K562 (cell line): ENCODE measurements around the gene PDZD8. TPM values are rescaled to one million over a fixed set of nuclear protein-coding genes. Genes with fewer than 3 reads are reported as not detected.

ENCODE experiments used
- ATAC-seq: fragments of 200-7000 bp; cut with Tn5 transposase; 3 replicates; pipeline ENCODE4 v1.9.1; 2020; ENCODE audit warnings: moderate library complexity
- BruUV-seq: library from RNA; stranded (reverse); fragments of 400-500 nt; replicated peaks from 2 replicates; lab custom pipeline; 2021; lab: Mats Ljungman, UMichigan
- CTCF ChIA-PET: fragments of 300-600 bp; formaldehyde crosslinking; extraction: SDS; loops from one replicate; lab custom pipeline; 2021; ENCODE audit warnings: low intra/inter-chr PET ratio; lab: Yijun Ruan, JAX
- POLR2A ChIA-PET: fragments of 300-600, 350-650 bp; sonication (Branson Sonifier 250); formaldehyde crosslinking; extraction: SDS; loops from one replicate; lab custom pipeline; 2021; ENCODE audit warnings: antibody characterized with exemption, inconsistent platforms; lab: Yijun Ruan, JAX
- DNase-seq, 4 experiments: peaks; one replicate each; pipeline versions ENCODE4 v3.0.0 to v3.0.0-alpha.2; 2011 to 2018; ENCODE audit warnings: low spot score in 3 of 4, mixed read lengths in 3 of 4; ENCODE audit errors: extremely low read depth in 1 of 4
- FAIRE-seq: peaks from 2 replicates; lab custom pipeline; 2011; peaks lifted over from hg19 to GRCh38; lab: Jason Lieb, UNC
- H2AFZ ChIP-seq: 2 replicates; pipeline ENCODE4 v1.6.0; 2011; ENCODE audit warnings: low read depth, low read length, control low read depth, inconsistent platforms
- H3K27ac ChIP-seq: fragments of 200-600 bp; 3 replicates; pipeline ENCODE4 v1.8.0; 2011; ENCODE audit warnings: low read depth, mild to moderate bottlenecking, control low read depth, inconsistent platforms, low read length, moderate library complexity, mixed read lengths; ENCODE audit errors: extremely low read depth
- H3K27me3 ChIP-seq, 2 experiments: fragments of 300-600 bp in 1 of 2; 2 replicates in 1 of 2; 3 replicates in 1 of 2; pipeline versions ENCODE4 v1.6.0 to v1.8.0; 2011; ENCODE audit warnings: inconsistent platforms in 2 of 2, low read length in 2 of 2, mild to moderate bottlenecking in 1 of 2, mixed read lengths in 1 of 2, moderate library complexity in 1 of 2; ENCODE audit not compliant: control insufficient read depth in 2 of 2, insufficient read depth in 2 of 2
- H3K36me3 ChIP-seq: fragments of 300-600 bp; 3 replicates; pipeline ENCODE4 v1.8.0; 2011; ENCODE audit warnings: mild to moderate bottlenecking, low read length, inconsistent platforms; ENCODE audit not compliant: control insufficient read depth, insufficient read depth
- H3K4me1 ChIP-seq, 2 experiments: fragments of 200-600 bp in 1 of 2; replicated peaks in 1 of 2; 2 replicates in 1 of 2; 3 replicates in 1 of 2; pipeline versions ENCODE4 v1.5.1 to v1.8.0; 2011; ENCODE audit warnings: inconsistent platforms in 2 of 2, low read length in 2 of 2, mild to moderate bottlenecking in 1 of 2, mixed read lengths in 1 of 2, moderate library complexity in 1 of 2; ENCODE audit not compliant: control insufficient read depth in 2 of 2, insufficient read depth in 2 of 2
- H3K4me2 ChIP-seq: 2 replicates; pipeline ENCODE4 v1.6.1; 2011; ENCODE audit warnings: low read length, control low read depth, inconsistent platforms, mixed read lengths; ENCODE audit not compliant: insufficient read depth
- H3K4me3 ChIP-seq: fragments of 200-600 bp; sonication (generic), shearing (Covaris generic); 2 replicates; pipeline ENCODE4 v1.5.1; 2016; ENCODE audit warnings: control low read depth, inconsistent platforms
- H3K79me2 ChIP-seq: fragments of 200-600 bp; 3 replicates; pipeline ENCODE4 v1.8.0; 2011; ENCODE audit warnings: low read length, inconsistent platforms; ENCODE audit not compliant: control insufficient read depth, insufficient read depth
- H3K9ac ChIP-seq, 2 experiments: 2 replicates each; pipeline versions ENCODE4 v1.6.0 to v1.6.1; 2011; ENCODE audit warnings: low read depth in 2 of 2, low read length in 2 of 2, control low read depth in 1 of 2, inconsistent platforms in 1 of 2, mild to moderate bottlenecking in 1 of 2, mixed read lengths in 1 of 2; ENCODE audit not compliant: insufficient read depth in 1 of 2
- H3K9me1 ChIP-seq: one replicate; pipeline ENCODE4 v1.6.0; 2011; ENCODE audit warnings: inconsistent platforms, mild to moderate bottlenecking, low read length, moderate library complexity; ENCODE audit not compliant: control insufficient read depth, insufficient read depth
- H3K9me3 ChIP-seq: replicated peaks from 2 replicates; pipeline ENCODE4 v1.5.1; 2011; ENCODE audit warnings: low read depth, low read length, inconsistent platforms; ENCODE audit not compliant: control insufficient read depth, insufficient read depth
- H4K20me1 ChIP-seq: replicated peaks from 2 replicates; pipeline ENCODE4 v1.6.1; 2011; ENCODE audit warnings: low read length, inconsistent platforms, mixed read lengths; ENCODE audit not compliant: control insufficient read depth, insufficient read depth
- CBFA2T2 ChIP-seq: fragments of 450-650 bp; conservative IDR thresholded peaks from 2 replicates; pipeline ENCODE4 v1.6.1; 2017; ENCODE audit warnings: mild to moderate bottlenecking
- KAT2B ChIP-seq: IDR thresholded peaks from one replicate; pipeline ENCODE4 v1.6.1; 2012; ENCODE audit warnings: low read depth, mild to moderate bottlenecking, control low read depth, inconsistent platforms, low read length, moderate library complexity
- MTA1 ChIP-seq: fragments of 450-650 bp; IDR thresholded peaks from 2 replicates; pipeline ENCODE4 v1.6.1; 2017; ENCODE audit warnings: borderline replicate concordance
- SIRT6 ChIP-seq: IDR thresholded peaks from one replicate; pipeline ENCODE4 v1.6.1; 2012; ENCODE audit warnings: low read depth, mild to moderate bottlenecking, control low read depth, inconsistent platforms, low read length, moderate library complexity
- SMARCB1 ChIP-seq: IDR thresholded peaks from 2 replicates; pipeline ENCODE4 v1.6.1; 2011; ENCODE audit warnings: improper control_type of control experiment, low read depth; ENCODE audit not compliant: insufficient read length
- ZNF785 ChIP-seq: fragments of 250-450 bp; sonication (Bioruptor Pico); IDR thresholded peaks from 2 replicates; pipeline ENCODE4 v1.4.0; 2020; ENCODE audit warnings: mild to moderate bottlenecking
- WGBS: fragments of 100-300 bp; shearing (Covaris generic); methylation state at CpG from one replicate; pipeline ENCODE4 v1.1.6; 2016; ENCODE audit warnings: low coverage, mixed read lengths; ENCODE audit not compliant: insufficient coverage; ENCODE audit errors: missing lambda C conversion rate; 5-methylcytosine and 5-hydroxymethylcytosine counted together
- in situ Hi-C: fragments of 300-500 bp; cut with MboI; formaldehyde crosslinking; loops from 4 replicates; pipeline ENCODE4 v1.15.0; 2018; ENCODE audit warnings: inconsistent platforms, mixed read lengths
- intact Hi-C: fragments of 100-400 bp; cut with micrococcal nuclease; formaldehyde crosslinking; loops from 2 replicates; pipeline ENCODE4 v1.14.2; 2022
- polyA plus RNA-seq, 8 experiments: library from polyadenylated mRNA; depleted of rRNA in 4 of 8; stranded (reverse) in 5 of 8; unstranded in 3 of 8; fragments of >200 nt; fragmentation: Nextera tagmentation in 2 of 8; fragmentation: Illumina TruSeq in 1 of 8; extraction: Ambion mirVana in 2 of 8; extraction: Trizol in 1 of 8; gene quantifications; 2 replicates each; pipeline versions ENCODE4 v1.2.1 to v1.2.3, GENCODE V29; 2011 to 2014; ENCODE audit warnings: inconsistent platforms in 1 of 8, missing spikeins in 1 of 8
- total RNA-seq, 7 experiments: library from RNA; depleted of rRNA in 6 of 7; stranded (reverse); fragments of >200 nt in 6 of 7; fragmentation: Illumina TruSeq in 2 of 7; extraction: Trizol in 2 of 7; gene quantifications; 2 replicates each; pipeline versions ENCODE4 v1.2.1 to v1.2.3, GENCODE V29; 2011 to 2021; ENCODE audit warnings: low replicate concordance in 1 of 7
- TF ChIP-seq, protein P1 (sequence below): sonication (generic); formaldehyde crosslinking; IDR thresholded peaks from 2 replicates; pipeline ENCODE4 v1.8.1; 2023; ENCODE audit warnings: missing genetic modification reagents, mild to moderate bottlenecking, borderline replicate concordance
- TF ChIP-seq, protein P2 (sequence below): fragments of 450-650 bp; IDR thresholded peaks from 2 replicates; pipeline ENCODE4 v1.6.1; 2018; ENCODE audit not compliant: partially characterized antibody

PDZD8 gene
- total and polyA plus RNA-seq, 9 of the 15 experiments (the other 6 are each of a cell fraction or from before 2014, with no cell fraction given) = 5.5 to 53.4 (median 36.8) TPM

DNA sequence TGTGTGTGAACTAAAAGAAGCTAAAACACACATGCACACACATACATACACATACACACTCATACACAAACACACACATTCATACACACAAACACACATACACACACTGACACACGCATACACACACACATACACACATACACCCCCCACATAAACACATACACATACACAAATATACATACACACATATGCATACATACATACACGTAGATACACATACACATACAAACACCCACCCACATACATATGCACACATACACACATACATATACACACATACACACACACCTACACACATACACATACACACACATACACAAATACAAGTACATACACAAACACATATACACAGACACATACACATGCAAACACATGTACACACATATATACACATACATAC, 106.3 kb downstream of the PDZD8 start:
- no peaks in the 10 kb centered on the region for H4K20me1 ChIP-seq
- no peaks in the 10 kb centered on the region for H3K9me1 ChIP-seq
- H3K9me3 ChIP-seq = no peaks in the 10 kb centered on the region
- H3K4me3 ChIP-seq = no peak overlapping the region
- WGBS = 69% methylated on average over 2 of the region's 2 CpGs
- FAIRE-seq = no peak
- intact Hi-C loops = no loop called here
- H3K27ac ChIP-seq = no peak overlapping the region
- in situ Hi-C loops = no loop called here
- H3K9ac ChIP-seq = no peak overlapping the region
- TF ChIP-seq ZNF785 (CRISPR knock-in tag) (no peak), CBFA2T2 (no peak)
- no peak for DNase-seq
- BruUV-seq = no TSS peak
- H3K36me3 ChIP-seq = no peaks in the 10 kb centered on the region
- no peaks in the 10 kb centered on the region for H3K27me3 ChIP-seq
- H3K79me2 ChIP-seq = no peaks in the 10 kb centered on the region
- ChIA-PET CTCF (no interaction called here), POLR2A (no interaction called here)
- no peak overlapping the region for H3K4me2 ChIP-seq
- no peak for ATAC-seq
- no peak overlapping the region for H2AFZ ChIP-seq
- H3K4me1 ChIP-seq = peaks cover 5 to 32% of the 10 kb centered on the region in 2 experiments; a peak in 4 of 5 replicates

DNA sequence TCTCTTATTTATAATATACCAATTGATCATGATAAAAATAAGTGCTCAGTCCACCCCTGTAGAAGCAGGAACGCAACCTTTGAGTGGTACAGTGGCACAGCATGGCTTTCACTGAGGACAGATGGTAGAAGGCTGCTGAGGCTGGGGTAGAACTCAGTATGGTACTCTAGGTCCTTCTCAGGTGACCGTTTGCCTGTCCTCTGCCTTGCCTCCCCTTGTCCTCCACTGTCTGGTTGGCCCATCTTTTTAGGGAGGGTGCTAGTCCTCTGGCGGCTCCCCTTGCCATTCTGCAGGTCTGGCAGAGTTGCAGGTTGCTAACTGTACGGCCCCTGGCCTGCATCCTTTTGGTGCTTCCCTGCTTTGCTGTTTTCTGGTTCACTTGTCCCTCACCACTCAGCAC, 107.0 kb downstream of the PDZD8 start:
- no peak for FAIRE-seq
- no peak for ATAC-seq
- Histone ChIP-seq H3K36me3 (no peaks in the 10 kb centered on the region), H3K4me1 (peaks cover 5 to 31% of the 10 kb centered on the region in 2 experiments; a peak in 4 of 5 replicates), H3K9ac (no peak overlapping the region), H3K27ac (no peak overlapping the region), H3K9me1 (no peaks in the 10 kb centered on the region), H3K4me2 (no peak overlapping the region), H3K27me3 (no peaks in the 10 kb centered on the region), H4K20me1 (no peaks in the 10 kb centered on the region), H3K79me2 (no peaks in the 10 kb centered on the region), H3K9me3 (no peaks in the 10 kb centered on the region), H2AFZ (no peak overlapping the region), H3K4me3 (no peak overlapping the region)
- 76% methylated on average over 4 of the region's 4 CpGs for WGBS
- intact Hi-C loops = no loop called here
- in situ Hi-C loops = no loop called here
- ChIA-PET POLR2A (no interaction called here), CTCF (no interaction called here)
- BruUV-seq = no TSS peak
- no peak for DNase-seq
- TF ChIP-seq, protein P1, sequence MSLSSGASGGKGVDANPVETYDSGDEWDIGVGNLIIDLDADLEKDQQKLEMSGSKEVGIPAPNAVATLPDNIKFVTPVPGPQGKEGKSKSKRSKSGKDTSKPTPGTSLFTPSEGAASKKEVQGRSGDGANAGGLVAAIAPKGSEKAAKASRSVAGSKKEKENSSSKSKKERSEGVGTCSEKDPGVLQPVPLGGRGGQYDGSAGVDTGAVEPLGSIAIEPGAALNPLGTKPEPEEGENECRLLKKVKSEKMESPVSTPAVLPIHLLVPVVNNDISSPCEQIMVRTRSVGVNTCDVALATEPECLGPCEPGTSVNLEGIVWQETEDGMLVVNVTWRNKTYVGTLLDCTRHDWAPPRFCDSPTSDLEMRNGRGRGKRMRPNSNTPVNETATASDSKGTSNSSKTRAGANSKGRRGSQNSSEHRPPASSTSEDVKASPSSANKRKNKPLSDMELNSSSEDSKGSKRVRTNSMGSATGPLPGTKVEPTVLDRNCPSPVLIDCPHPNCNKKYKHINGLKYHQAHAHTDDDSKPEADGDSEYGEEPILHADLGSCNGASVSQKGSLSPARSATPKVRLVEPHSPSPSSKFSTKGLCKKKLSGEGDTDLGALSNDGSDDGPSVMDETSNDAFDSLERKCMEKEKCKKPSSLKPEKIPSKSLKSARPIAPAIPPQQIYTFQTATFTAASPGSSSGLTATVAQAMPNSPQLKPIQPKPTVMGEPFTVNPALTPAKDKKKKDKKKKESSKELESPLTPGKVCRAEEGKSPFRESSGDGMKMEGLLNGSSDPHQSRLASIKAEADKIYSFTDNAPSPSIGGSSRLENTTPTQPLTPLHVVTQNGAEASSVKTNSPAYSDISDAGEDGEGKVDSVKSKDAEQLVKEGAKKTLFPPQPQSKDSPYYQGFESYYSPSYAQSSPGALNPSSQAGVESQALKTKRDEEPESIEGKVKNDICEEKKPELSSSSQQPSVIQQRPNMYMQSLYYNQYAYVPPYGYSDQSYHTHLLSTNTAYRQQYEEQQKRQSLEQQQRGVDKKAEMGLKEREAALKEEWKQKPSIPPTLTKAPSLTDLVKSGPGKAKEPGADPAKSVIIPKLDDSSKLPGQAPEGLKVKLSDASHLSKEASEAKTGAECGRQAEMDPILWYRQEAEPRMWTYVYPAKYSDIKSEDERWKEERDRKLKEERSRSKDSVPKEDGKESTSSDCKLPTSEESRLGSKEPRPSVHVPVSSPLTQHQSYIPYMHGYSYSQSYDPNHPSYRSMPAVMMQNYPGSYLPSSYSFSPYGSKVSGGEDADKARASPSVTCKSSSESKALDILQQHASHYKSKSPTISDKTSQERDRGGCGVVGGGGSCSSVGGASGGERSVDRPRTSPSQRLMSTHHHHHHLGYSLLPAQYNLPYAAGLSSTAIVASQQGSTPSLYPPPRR (CRISPR knock-in tag) = no peak
- TF ChIP-seq SMARCB1 (no peak), KAT2B (no peak), SIRT6 (no peak), MTA1 (no peak)
- TF ChIP-seq, protein P2, sequence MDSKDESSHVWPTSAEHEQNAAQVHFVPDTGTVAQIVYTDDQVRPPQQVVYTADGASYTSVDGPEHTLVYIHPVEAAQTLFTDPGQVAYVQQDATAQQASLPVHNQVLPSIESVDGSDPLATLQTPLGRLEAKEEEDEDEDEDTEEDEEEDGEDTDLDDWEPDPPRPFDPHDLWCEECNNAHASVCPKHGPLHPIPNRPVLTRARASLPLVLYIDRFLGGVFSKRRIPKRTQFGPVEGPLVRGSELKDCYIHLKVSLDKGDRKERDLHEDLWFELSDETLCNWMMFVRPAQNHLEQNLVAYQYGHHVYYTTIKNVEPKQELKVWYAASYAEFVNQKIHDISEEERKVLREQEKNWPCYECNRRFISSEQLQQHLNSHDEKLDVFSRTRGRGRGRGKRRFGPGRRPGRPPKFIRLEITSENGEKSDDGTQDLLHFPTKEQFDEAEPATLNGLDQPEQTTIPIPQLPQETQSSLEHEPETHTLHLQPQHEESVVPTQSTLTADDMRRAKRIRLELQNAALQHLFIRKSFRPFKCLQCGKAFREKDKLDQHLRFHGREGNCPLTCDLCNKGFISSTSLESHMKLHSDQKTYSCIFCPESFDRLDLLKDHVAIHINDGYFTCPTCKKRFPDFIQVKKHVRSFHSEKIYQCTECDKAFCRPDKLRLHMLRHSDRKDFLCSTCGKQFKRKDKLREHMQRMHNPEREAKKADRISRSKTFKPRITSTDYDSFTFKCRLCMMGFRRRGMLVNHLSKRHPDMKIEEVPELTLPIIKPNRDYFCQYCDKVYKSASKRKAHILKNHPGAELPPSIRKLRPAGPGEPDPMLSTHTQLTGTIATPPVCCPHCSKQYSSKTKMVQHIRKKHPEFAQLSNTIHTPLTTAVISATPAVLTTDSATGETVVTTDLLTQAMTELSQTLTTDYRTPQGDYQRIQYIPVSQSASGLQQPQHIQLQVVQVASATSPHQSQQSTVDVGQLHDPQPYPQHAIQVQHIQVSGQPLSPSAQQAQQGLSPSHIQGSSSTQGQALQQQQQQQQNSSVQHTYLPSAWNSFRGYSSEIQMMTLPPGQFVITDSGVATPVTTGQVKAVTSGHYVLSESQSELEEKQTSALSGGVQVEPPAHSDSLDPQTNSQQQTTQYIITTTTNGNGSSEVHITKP = no peak
